GM06990 (cell line): Measurements from ENCODE around the gene DST.

Experiments used
- DNase-seq: peaks from one replicate; pipeline ENCODE4 v3.0.0-alpha.2; 2011; ENCODE audit not compliant: insufficient read length; ENCODE audit errors: extremely low read depth
- H3K27me3 ChIP-seq: replicated peaks from 2 replicates; pipeline ENCODE4 v1.6.0; 2011; ENCODE audit warnings: low read length; ENCODE audit not compliant: control insufficient read depth, insufficient read depth
- H3K36me3 ChIP-seq: 2 replicates; pipeline ENCODE4 v1.5.1; 2011; ENCODE audit warnings: low read length; ENCODE audit not compliant: control insufficient read depth, insufficient read depth
- H3K4me3 ChIP-seq: replicated peaks from 2 replicates; pipeline ENCODE4 v1.5.1; 2011; ENCODE audit warnings: low read depth, mild to moderate bottlenecking, control low read depth, low read length
- TF ChIP-seq, protein P1 (sequence below): IDR thresholded peaks from 2 replicates; pipeline ENCODE4 v1.5.1; 2011; ENCODE audit warnings: low read length, control low read depth, mild to moderate bottlenecking, inconsistent platforms; ENCODE audit not compliant: insufficient read depth, poor library complexity, severe bottlenecking

DST gene

DNA sequence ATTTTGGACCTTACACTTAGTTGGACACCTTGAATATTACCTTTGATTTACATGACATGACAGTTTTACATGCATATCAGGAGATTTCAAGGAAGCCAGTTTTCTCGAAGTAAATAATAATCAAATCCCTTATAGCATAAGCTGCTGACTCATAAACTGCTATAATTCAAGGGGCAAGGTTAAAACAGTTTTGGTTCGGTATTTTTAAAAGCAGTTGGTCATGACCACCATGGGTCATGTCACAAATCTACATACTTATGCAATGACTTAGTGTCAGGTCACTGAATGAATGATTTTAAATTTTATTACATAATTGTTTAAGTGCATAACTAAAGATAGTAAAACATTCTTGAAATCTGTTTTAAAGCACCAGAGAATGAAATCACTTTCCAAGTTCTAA is 158.0 kb downstream of the DST start:
- H3K36me3 ChIP-seq, result peaks cover 8% of the 10 kb centered on the region
- no peaks in the 10 kb centered on the region for H3K27me3 ChIP-seq
- no peak overlapping the region for H3K4me3 ChIP-seq
- TF ChIP-seq, protein P1, sequence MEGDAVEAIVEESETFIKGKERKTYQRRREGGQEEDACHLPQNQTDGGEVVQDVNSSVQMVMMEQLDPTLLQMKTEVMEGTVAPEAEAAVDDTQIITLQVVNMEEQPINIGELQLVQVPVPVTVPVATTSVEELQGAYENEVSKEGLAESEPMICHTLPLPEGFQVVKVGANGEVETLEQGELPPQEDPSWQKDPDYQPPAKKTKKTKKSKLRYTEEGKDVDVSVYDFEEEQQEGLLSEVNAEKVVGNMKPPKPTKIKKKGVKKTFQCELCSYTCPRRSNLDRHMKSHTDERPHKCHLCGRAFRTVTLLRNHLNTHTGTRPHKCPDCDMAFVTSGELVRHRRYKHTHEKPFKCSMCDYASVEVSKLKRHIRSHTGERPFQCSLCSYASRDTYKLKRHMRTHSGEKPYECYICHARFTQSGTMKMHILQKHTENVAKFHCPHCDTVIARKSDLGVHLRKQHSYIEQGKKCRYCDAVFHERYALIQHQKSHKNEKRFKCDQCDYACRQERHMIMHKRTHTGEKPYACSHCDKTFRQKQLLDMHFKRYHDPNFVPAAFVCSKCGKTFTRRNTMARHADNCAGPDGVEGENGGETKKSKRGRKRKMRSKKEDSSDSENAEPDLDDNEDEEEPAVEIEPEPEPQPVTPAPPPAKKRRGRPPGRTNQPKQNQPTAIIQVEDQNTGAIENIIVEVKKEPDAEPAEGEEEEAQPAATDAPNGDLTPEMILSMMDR, result no peak
- DNase-seq, result no peak

DNA sequence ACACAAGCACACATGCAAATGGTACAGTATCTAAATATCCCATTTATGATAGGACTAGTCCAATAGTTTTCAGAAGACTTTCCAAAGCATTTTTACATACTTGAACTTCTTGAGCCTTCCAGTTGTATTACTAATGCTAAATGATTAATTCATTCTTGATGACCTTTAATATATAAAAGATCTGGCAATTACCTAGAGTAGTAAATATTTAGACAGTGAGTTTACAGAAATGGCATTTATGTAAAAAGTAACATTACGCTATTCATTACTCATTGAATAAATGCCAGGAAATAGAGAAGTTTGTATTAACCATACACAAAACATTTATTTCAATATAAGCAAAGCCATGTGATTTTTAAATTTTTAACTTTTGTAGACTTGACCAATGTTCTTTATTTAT is 158.8 kb downstream of the DST start:
- DNase-seq, result no peak
- Histone ChIP-seq H3K27me3 (no peaks in the 10 kb centered on the region), H3K36me3 (peaks cover 8% of the 10 kb centered on the region), H3K4me3 (no peak overlapping the region)
- TF ChIP-seq, protein P1, result no peak

DNA sequence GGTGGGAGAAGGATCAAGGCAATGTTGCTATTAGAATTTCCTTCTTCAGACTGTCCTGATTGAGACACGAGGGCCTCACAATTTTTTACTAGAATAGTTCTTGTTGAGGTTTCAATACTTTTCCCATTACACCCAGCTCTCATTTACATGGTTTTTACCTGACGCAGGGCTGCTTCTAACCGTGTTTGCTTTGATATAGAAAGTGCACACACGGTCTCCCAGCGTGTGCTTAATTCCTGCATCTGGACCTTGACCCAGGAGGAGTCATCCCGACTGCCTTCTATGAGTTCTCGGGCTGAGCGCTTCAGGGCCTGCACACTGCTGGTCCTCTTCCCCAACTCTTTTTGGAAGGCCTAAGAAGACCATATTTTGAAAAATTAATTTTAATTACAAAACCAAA is 160.2 kb downstream of the DST start:
- H3K36me3 ChIP-seq, result peaks cover 8% of the 10 kb centered on the region
- DNase-seq, result no peak
- H3K4me3 ChIP-seq, result no peak overlapping the region
- no peaks in the 10 kb centered on the region for H3K27me3 ChIP-seq
- TF ChIP-seq, protein P1, result no peak

DNA sequence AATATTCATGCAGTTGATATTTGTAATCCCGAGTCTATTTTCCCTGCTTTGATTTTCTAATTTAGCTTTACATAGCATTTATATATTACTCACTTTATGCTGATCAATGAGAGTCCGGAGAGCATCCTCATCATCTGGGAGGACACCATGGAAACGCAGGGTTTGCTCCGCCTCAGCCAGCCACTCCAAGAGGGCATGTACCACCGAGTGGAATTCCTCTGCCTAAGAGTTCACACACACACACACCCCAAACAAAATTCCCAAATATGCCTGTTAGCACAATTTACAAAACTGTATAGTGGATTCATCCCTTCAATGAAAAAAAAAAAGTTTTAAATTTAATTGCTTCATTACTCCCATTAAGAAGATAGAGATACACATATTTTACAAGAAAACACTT is 160.7 kb downstream of the DST start:
- H3K27me3 ChIP-seq, result no peaks in the 10 kb centered on the region
- H3K36me3 ChIP-seq, result peaks cover 8% of the 10 kb centered on the region
- no peak for DNase-seq
- TF ChIP-seq, protein P1, result no peak
- no peak overlapping the region for H3K4me3 ChIP-seq

DNA sequence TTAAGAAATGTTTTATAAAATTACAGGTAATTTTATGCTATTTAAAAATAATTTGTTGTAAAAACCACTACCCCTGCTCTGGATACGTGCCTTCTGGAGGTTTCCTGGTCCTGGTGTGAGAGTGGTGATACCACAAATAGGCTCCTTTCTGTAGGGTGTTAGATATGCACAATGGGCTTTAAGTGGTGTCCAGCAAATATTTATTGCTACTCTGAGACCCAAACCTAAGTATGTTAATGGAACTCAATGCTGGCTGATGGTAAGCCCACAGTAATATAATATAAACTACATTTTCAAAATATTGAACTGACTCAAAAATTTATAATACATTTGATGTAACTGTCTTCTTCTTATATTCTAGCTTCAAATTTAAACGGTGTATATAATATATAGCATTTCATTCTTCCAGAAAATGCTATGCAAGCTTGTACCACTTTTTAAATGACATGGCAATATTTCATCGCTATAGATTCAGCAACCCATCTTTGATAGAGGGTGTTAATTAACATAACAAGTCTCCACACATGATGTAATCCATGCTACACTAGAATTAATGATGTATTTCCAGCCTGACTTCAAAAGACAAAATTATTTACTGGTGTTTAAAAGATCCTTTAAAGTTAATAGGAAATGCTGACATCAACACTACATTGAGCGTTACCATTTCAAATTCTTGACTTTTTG is 161.9 kb downstream of the DST start:
- TF ChIP-seq, protein P1, result no peak
- Histone ChIP-seq H3K36me3 (peaks cover 7% of the 10 kb centered on the region), H3K27me3 (no peaks in the 10 kb centered on the region), H3K4me3 (no peak overlapping the region)
- DNase-seq, result no peak

DNA sequence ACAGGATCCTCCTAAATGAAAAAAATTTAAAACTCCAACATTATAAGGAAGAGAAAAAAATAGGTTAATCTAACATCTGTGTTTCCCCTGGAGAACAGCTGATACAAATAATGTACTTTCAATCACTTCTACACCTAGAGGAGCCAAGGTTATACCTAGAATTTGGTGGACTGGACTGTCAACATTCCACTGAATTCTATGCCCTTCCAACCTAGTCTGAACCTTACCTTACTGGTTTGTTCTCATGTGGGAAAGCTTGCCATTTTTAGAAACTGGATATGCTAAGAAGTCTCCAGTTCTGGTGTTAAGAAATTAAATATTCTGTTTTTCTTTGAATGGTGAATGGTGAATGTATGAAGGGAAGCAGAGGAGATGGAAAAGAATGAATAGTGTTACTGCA is 162.4 kb downstream of the DST start:
- Histone ChIP-seq H3K36me3 (peaks cover 11% of the 10 kb centered on the region), H3K27me3 (no peaks in the 10 kb centered on the region), H3K4me3 (no peak overlapping the region)
- TF ChIP-seq, protein P1, result no peak
- no peak for DNase-seq
